ENCODE results near the gene MTFMT. TPM values are rescaled to one million over a fixed set of nuclear protein-coding genes. Genes with fewer than 3 reads are reported as not detected.

MTFMT gene
- total RNA-seq, 1 donor from 2014 or later, result 19.8 TPM

- no peak for DNase-seq (ENCODE audit: low spot score)
Measured at GRCh38 chr15:64987136-64987535, 42.3 kb downstream of the MTFMT start.

GRCh38 chr15:64985366-64986033 lies 43.9 kb downstream of the MTFMT start:
- no peak for DNase-seq (ENCODE audit: low spot score)

- DNase-seq (ENCODE audit: low spot score), result no peak
Measured at GRCh38 chr15:64982472-64982871, 47.0 kb downstream of the MTFMT start.

GRCh38 chr15:64981812-64982431 lies 47.5 kb downstream of the MTFMT start:
- no peak for DNase-seq (ENCODE audit: low spot score)

GRCh38 chr15:64979252-64979710 lies 50.2 kb downstream of the MTFMT start:
- no peak for DNase-seq (ENCODE audit: low spot score)

GRCh38 chr15:64975390-64975789 lies 54.0 kb downstream of the MTFMT start:
- DNase-seq (ENCODE audit: low spot score), result no peak

GRCh38 chr15:64970698-64971097 lies 58.7 kb downstream of the MTFMT start:
- no peak for DNase-seq (ENCODE audit: low spot score)

- no peak for DNase-seq (ENCODE audit: low spot score)
Measured at GRCh38 chr15:64969401-64969800, 60.0 kb downstream of the MTFMT start.

GRCh38 chr15:64961013-64961412 lies 68.4 kb downstream of the MTFMT start:
- DNase-seq (ENCODE audit: low spot score), result no peak

GRCh38 chr15:64960153-64960552 lies 69.3 kb downstream of the MTFMT start:
- DNase-seq (ENCODE audit: low spot score), result no peak

GRCh38 chr15:64959128-64959527 lies 70.3 kb downstream of the MTFMT start:
- DNase-seq (ENCODE audit: low spot score), result no peak

- no peak for DNase-seq (ENCODE audit: low spot score)
Measured at GRCh38 chr15:64954395-64954794, 75.0 kb downstream of the MTFMT start.

- DNase-seq (ENCODE audit: low spot score), result no peak
Measured at GRCh38 chr15:64951777-64952418, 77.5 kb downstream of the MTFMT start.

Other genes with a start within 250 kb of the MTFMT start
- 0.99 TPM for gene PIF1, start 204.0 kb downstream of the MTFMT start, total RNA-seq
- 33.3 TPM for gene PLEKHO2, start 187.7 kb downstream of the MTFMT start, total RNA-seq
- gene ANKDD1A, start 117.7 kb downstream of the MTFMT start, total RNA-seq, result 31.4 TPM
- 108 TPM for gene SPG21, start 39.7 kb downstream of the MTFMT start, total RNA-seq
- gene SLC51B, start 15.7 kb upstream of the MTFMT start, total RNA-seq, result not detected
- gene RASL12, start 38.4 kb upstream of the MTFMT start, total RNA-seq, result 32.8 TPM
- 0.18 TPM for gene KBTBD13, start 47.1 kb upstream of the MTFMT start, total RNA-seq
- 9.4 TPM for gene UBAP1L, start 85.6 kb upstream of the MTFMT start, total RNA-seq
- gene PDCD7, start 104.2 kb upstream of the MTFMT start, total RNA-seq, result 25.9 TPM
- gene CLPX, start 155.7 kb upstream of the MTFMT start, total RNA-seq, result 52.6 TPM
- gene CILP, start 181.8 kb upstream of the MTFMT start, total RNA-seq, result 5.4 TPM

Data from ureter (tissue), 1 donor.